ENCODE data around the gene KRTAP22-1. TPM values are rescaled to one million over a fixed set of nuclear protein-coding genes. Genes with fewer than 3 reads are reported as not detected.

Gene KRTAP22-1
- total RNA-seq, 1 experiment from 2014 or later: not detected

- Mint-ChIP-seq H3K9me3 (no peaks in the 10 kb centered on the region), H3K36me3 (no peaks in the 10 kb centered on the region), H3K27me3 (ENCODE audit: low read depth) (no peaks in the 10 kb centered on the region), H3K4me3 (no peak overlapping the region), H3K27ac (no peak overlapping the region), H3K4me1 (no peaks in the 10 kb centered on the region)
- POLR2A ChIA-PET: no interaction called here
- CTCF ChIA-PET: no interaction called here
- no peak for DNase-seq (ENCODE audit: low spot score)
- no peak for TF ChIP-seq OVOL2 (CRISPR knock-in tag; IDR thresholded peaks at IDR 0.05; ENCODE audit: borderline replicate concordance)
- no peak for ATAC-seq
Observed at GRCh38 chr21:30567617-30568016, 33.3 kb upstream of the KRTAP22-1 start.

GRCh38 chr21:30577766-30578165 lies 23.1 kb upstream of the KRTAP22-1 start:
- Mint-ChIP-seq H3K4me1 (no peaks in the 10 kb centered on the region), H3K27me3 (ENCODE audit: low read depth) (no peaks in the 10 kb centered on the region), H3K4me3 (no peak overlapping the region), H3K27ac (no peak overlapping the region), H3K36me3 (no peaks in the 10 kb centered on the region), H3K9me3 (no peaks in the 10 kb centered on the region)
- TF ChIP-seq TEAD1 (CRISPR knock-in tag; IDR thresholded peaks at IDR 0.05): no peak
- no peak for TF ChIP-seq MYBL2 (CRISPR knock-in tag; IDR thresholded peaks at IDR 0.05)
- no peak for TF ChIP-seq USF2 (CRISPR knock-in tag; IDR thresholded peaks at IDR 0.05)
- TF ChIP-seq ATF2 (CRISPR knock-in tag; IDR thresholded peaks at IDR 0.05; ENCODE audit: borderline replicate concordance, low read depth): no peak
- ATAC-seq (no peak), DNase-seq (ENCODE audit: low spot score) (no peak)
- CTCF ChIA-PET: no interaction called here
- POLR2A ChIA-PET: no interaction called here

- H3K4me3 Mint-ChIP-seq: no peak overlapping the region
- no peak for DNase-seq (ENCODE audit: low spot score)
- no peak for ATAC-seq
- H3K4me1 Mint-ChIP-seq: no peaks in the 10 kb centered on the region
- H3K27ac Mint-ChIP-seq: no peak overlapping the region
- no peaks in the 10 kb centered on the region for H3K36me3 Mint-ChIP-seq
- CTCF ChIA-PET: no interaction called here
- H3K9me3 Mint-ChIP-seq: no peaks in the 10 kb centered on the region
- POLR2A ChIA-PET: no interaction called here
- H3K27me3 Mint-ChIP-seq (ENCODE audit: low read depth): no peaks in the 10 kb centered on the region
- TF ChIP-seq ZNF423 (CRISPR knock-in tag; IDR thresholded peaks at IDR 0.05) (no peak), AR (CRISPR knock-in tag; IDR thresholded peaks at IDR 0.05) (no peak), E2F1 (CRISPR knock-in tag; IDR thresholded peaks at IDR 0.05) (no peak), ZNF532 (CRISPR knock-in tag; IDR thresholded peaks at IDR 0.05; ENCODE audit: borderline replicate concordance) (no peak), ATF2 (CRISPR knock-in tag; IDR thresholded peaks at IDR 0.05; ENCODE audit: borderline replicate concordance, low read depth) (no peak), ZNF671 (CRISPR knock-in tag; IDR thresholded peaks at IDR 0.05) (no peak), EMX1 (CRISPR knock-in tag; IDR thresholded peaks at IDR 0.05) (no peak), NR3C1 (CRISPR knock-in tag; conservative IDR thresholded peaks at IDR 0.05; ENCODE audit: low read depth) (no peak), ERG (CRISPR knock-in tag; IDR thresholded peaks at IDR 0.05) (no peak), ZNF232 (CRISPR knock-in tag; IDR thresholded peaks at IDR 0.05) (no peak), USF1 (CRISPR knock-in tag; IDR thresholded peaks at IDR 0.05) (no peak)
Observed at GRCh38 chr21:30579346-30579745, 21.5 kb upstream of the KRTAP22-1 start.
